ENCODE measurements around the gene KRTAP3-3.
"Not testable (repeated sequence)": the region's sequence is repeated elsewhere in the genome, so short reads cannot be mapped to it uniquely, and the experiment has no call there.

The KRTAP3-3 gene

GRCh38 chr17:40993839-40994238 lies at the start of gene KRTAP3-3:
KRTAP3-3 (minus strand) TSS chr17:40994164; CDS start chr17:40994097, 67 bp downstream.
- DNase-seq = no peak

- DNase-seq = no peak
These were observed 49.0 kb upstream of the KRTAP3-3 start for GRCh38 chr17:41042953-41043352.

DNA sequence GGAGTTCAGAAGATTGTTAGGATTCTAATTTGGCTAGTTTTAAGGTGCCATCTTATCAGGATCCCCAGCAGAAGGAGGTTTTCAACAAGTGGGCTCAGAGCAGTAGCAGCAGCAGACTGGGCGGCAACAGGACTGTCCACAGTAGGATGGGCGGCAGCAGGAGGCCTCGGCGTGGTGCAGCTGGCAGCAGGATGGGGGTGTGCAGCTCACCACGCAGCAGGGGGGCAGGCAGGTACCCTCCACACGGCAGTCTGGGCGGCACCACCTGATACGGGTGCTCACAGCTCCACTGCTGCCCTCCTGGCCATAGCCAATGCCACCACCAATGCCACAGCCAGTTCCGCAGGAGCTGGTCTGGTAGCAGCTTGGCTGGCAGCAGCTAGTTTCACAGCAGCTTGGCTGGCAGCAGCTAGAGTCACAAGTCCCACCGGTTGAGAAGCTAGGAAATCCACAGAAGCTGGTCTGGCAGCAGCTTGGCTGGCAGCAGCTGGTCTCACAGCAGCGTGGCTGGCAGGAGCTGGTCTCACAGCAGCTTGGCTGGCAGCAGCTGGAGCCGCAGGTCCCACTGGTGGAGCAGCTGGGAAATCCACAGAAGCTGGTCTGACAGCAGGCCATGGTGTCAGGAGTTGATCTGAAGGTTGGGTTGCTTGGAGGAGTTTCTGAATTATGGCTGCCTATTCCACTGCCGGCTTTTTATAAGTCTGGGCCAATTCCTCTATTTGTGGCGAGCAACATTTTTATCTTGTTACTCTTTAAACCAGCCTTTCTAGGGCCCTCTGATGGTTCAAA lies 47.0 kb upstream of the KRTAP3-3 start, which contains the start of gene KRTAP1-1:
Gene KRTAP1-1 (minus strand): TSS at position 668 of the 789 bp plus-strand sequence. CDS start 53 bp downstream, at position 615.
- not testable (repeated sequence) for DNase-seq

DNA sequence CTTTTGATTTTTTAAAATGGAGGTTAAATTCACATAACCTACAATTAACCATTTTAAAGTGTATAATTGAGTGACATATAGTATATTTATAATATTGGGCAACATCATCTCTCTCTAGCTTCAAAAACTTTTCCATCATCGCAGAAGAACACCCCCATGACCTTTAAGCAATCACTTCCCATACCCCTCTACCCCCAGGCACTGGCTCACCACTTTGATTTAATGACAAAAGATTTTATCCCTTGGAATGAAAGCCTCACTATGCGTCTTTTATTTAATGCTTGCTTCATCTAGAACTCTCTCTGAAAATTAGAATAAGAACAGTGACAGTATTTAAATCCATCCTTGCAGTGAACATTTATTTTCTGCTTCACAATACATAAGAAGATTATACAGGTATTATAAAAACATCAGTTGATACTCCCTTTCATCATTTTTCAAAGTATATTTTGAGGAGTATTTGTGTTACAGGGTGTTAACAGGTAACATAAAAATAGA lies 43.9 kb upstream of the KRTAP3-3 start:
- DNase-seq = no peak

DNA sequence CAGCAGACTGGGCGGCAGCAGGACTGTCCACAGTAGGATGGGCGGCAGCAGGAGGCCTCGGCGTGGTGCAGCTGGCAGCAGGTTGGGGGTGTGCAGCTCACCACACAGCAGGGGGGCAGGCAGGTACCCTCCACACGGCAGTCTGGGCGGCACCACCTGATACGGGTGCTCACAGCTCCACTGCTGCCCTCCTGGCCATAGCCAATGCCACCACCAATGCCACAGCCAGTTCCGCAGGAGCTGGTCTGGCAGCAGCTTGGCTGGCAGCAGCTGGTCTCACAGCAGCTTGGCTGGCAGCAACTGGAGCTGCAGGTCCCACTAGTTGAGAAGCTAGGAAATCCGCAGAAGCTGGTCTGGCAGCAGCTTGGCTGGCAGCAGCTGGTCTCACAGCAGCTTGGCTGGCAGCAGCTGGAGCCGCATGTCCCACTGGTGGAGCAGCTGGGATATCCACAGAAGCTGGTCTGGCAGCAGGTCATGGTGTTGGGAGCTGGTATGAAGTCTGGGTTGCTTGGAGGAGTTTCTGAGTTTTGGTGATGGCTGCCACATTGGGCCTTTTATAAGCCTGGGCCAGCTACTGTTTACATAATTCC lies 40.5 kb upstream of the KRTAP3-3 start, which contains the start of gene KRTAP1-3:
Gene KRTAP1-3 (minus strand): TSS at position 529 of the 590 bp plus-strand sequence. CDS start 53 bp downstream, at position 476.
- DNase-seq = not testable (repeated sequence)

DNA sequence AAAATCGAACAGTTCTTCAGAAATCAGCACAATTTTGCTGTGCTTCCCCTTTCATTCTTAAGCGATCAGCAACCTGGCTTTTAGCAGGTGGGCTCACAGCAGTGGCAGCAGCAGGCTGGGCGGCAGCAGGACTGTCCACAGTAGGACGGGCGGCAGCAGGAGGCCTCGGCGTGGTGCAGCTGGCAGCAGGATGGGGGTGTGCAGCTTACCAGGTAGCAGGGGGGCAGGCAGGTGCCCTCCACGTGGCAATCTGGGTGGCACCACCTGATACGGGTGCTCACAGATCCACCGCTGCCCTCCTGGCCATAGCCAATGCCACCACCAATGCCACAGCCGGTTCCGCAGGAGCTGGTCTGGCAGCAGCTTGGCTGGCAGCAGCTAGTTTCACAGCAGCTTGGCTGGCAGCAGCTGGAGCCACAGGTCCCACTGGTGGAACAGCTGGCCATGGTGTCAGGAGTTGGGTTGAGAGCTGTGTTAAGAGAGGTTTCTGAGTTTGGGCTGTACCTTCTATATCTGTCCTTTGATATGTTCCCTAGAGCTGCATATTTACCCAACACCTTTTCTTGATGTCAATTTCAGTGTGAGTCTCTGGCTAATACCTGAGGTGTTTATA lies 35.8 kb upstream of the KRTAP3-3 start, which contains the start of gene KRTAP1-4:
Gene KRTAP1-4 (minus strand): TSS at position 563 of the 613 bp plus-strand sequence. CDS start 117 bp downstream, at position 446.
- DNase-seq = no peak

DNA sequence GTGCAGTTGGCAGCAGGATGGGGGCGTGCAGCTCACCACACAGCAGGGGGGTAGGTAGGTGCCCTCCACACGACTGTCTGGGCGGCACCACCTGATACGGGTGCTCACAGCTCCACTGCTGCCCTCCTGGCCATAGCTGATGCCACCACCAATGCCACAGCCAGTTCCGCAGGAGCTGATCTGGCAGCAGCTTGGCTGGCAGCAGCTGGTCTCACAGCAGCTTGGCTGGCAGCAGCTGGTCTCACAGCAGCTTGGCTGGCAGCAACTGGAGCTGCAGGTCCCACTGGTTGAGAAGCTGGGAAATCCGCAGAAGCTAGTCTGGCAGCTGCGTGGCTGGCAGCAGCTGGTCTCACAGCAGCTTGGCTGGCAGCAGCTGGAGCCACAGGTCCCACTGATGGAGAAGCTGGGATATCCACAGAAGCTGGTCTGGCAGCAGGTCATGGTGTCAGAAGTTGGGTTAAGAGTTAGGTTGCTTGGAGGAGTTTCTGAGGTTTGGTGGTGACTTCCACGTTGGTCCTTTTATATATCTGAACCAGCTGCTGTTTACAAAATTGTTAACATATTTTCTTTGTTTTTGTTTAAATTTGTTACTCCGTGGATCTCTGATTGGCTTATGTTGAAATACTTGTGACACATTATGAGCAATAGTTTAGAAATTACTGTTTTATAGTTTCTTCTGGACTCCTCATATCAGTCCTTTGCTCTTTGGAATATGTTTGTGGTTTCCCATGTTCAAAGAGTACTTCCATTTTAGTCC lies 32.9 kb upstream of the KRTAP3-3 start, which contains the start of gene KRTAP1-5:
Gene KRTAP1-5 (minus strand): TSS at position 494 of the 757 bp plus-strand sequence. CDS start 53 bp downstream, at position 441.
- DNase-seq = no peak

DNA sequence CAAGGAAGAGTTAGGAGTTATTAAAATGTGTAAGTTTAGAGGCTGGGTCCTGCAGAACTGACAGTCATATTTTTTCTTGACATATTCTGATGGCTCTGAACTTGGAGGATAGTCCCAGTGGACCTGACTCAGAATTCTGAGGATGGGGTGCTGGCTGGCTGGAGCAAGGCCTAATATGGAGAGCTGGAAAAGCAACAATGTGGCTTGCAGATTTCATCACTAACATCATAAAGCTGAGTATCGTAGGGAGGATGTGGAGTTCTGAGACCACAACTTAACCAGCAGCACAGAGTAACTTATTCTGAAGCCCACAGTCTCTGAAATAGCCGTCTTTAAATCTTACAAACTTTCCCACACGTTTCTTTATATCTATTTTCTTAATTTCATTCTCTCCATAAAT lies 30.7 kb upstream of the KRTAP3-3 start:
- DNase-seq = no peak

DNA sequence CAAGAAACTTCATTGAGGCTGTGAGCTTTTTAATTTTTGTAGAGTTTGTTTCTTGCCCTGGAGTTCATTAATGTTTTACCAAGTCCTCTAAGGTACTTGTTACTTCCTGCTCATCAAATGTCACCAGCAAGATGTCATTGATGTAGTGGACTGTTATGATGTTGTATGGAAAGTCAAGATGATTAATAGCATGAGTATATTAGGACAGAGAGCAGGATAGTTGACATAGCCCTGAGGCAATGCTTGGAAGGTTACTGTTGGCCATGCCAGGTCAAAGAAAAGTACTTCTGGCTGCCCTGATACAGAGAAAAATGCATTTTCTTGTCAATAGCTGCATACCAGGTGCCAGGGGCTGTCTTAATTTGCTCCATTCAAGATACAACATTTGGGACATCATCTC lies 26.4 kb upstream of the KRTAP3-3 start:
- no peak for DNase-seq

DNA sequence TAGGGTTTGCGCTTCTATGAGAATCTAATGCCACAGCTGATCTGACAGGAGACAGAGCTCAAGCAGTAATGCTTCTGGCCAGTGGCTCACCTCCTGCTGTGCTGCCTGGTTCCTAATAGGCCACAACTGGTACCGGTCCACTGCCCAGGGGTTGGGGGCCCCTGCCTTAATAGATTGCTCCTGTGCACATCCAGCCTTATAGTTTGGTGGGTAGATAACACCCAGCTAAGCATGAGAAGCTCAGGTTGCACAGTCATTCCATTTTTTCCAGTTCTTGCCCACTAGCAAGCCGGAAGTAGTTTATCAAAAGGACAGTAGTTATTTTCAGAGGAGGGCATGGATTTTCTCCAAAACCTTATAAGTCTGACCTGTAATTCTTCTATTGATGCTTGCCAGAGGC lies 25.5 kb upstream of the KRTAP3-3 start:
- DNase-seq = no peak

GRCh38 chr17:41018541-41018940 lies 24.6 kb upstream of the KRTAP3-3 start:
- no peak for DNase-seq

- no peak for DNase-seq
These were observed 22.7 kb upstream of the KRTAP3-3 start for GRCh38 chr17:41016578-41017215.

DNA sequence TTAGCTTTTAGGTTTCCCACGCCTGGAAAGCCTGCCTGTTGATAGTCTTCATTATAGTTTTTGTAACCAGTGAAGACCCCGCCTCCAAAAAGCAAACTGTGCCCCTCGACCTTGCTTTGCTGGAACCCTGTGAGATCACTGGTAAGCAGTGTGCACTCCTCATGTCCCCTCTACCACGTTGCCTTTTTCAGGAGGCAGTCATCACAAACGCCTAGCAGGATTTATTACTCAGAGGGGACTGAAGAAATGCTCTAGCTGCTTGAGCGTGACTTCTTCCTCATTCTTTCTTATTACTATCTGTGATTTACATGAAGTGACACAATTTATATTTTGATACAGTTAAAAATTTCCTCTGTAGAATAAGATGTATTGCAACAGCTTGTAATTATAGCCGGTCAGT lies 21.5 kb upstream of the KRTAP3-3 start:
- DNase-seq = no peak

DNA sequence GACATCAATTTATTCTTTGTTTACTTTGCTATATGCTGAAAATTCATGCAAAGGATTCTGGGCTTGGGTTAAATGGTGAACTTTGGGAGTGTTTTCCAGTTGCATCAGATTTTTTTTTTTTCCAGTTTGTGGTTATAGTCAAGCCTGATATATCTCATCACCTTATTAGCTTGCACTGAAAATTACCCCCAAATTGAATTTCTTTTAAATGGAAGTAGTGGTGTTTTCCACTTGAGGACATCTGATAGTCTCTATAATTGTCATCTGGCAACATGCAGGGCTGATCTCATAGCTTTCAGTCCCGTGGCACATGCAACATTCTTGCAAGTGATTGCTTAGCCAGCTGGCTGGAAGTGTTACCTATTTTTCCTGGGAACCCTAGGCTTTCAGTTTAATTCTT lies 19.6 kb upstream of the KRTAP3-3 start:
- DNase-seq = no peak

- no peak for DNase-seq
These were observed 19.2 kb upstream of the KRTAP3-3 start for GRCh38 chr17:41013181-41013580.

GRCh38 chr17:41012326-41013120 lies 18.6 kb upstream of the KRTAP3-3 start:
- DNase-seq = no peak

DNA sequence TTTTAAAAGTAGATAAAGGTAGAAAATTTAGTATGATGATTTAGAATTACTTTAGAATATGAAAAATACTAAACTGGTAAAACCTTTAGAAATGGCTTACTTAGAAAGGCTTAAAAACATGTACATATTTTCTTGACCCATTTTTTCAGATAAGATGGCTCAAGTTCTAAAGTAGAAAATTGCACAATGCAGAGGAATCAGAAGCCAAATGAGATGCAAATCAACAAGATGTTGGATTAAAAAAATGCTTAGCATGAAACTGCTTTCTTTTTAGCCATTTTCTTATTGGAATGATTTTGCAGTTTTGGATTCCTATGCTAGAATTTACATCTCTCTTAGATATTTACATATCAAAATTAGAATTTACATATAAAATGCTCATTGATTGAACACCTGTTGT lies 16.5 kb upstream of the KRTAP3-3 start:
- no peak for DNase-seq

DNA sequence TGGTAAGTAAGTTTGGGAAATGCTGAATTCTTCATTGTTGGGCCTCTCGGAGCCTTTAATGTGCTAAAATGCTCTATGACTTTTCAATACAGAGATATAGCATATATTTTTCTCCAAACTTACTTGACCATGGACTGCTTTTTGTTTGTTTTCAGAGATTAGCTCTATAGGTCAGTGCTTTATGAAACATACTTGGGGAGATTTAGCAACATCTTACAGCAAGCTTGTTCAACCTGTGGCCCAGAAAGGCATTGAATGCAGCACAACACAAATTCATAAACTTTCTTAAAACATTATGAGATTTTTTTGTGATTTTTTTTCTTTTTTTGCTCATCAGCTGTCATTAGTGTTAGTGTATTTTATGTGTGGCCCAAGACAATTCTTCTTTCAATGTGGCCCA lies 16.0 kb upstream of the KRTAP3-3 start:
- DNase-seq = no peak

- DNase-seq = no peak
These were observed 15.4 kb upstream of the KRTAP3-3 start for GRCh38 chr17:41009301-41009760.

- no peak for DNase-seq
These were observed 14.8 kb upstream of the KRTAP3-3 start, which contains the start of gene KRTAP3-1 for GRCh38 chr17:41008811-41009210. KRTAP3-1 (minus strand) TSS chr17:41009128; CDS start chr17:41009074, 54 bp downstream.

DNA sequence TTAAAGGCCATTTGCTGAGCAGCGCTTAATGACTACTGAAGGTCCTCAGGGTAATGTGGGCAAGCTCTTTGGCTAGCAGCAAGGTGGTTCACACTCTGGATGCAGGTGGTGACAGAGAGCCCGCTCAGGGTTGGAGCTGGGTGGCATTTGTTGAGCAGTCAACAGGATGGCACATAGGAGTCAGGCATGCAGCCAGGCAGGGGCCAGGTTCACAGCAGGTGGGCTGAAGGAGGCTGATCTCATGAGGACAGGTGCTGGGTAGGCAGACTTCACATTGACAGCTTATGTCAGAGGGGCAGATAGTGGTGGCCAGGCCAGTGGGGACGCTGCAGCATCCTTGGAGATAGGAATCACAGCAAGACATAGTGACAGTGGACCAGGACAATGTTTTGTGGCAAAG lies 10.4 kb upstream of the KRTAP3-3 start:
- DNase-seq = no peak
